22Rv1 (cell line): ENCODE data around the gene UBE2G1.

Source experiments
- CTCF ChIP-seq: fragments of 450-650 bp; IDR thresholded peaks from 2 replicates; pipeline ENCODE4 v1.5.1; 2017; ENCODE audit warnings: mild to moderate bottlenecking
- ZFX ChIP-seq: fragments of 450-650 bp; IDR thresholded peaks from 2 replicates; pipeline ENCODE4 v1.6.1; 2017; ENCODE audit warnings: antibody characterized with exemption, borderline replicate concordance

- no peak for TF ChIP-seq CTCF
- TF ChIP-seq ZFX: no peak
Measured at GRCh38 chr17:4272972-4273368, 93.5 kb downstream of the UBE2G1 start.
